DMS153 treated with DMSO at 0.1 percent for 48 hours (cell line): Measurements from ENCODE around the gene CHGA.

Experiments used
- DNase-seq: peaks from one replicate; lab custom pipeline; 2025; ENCODE audit not compliant: unreplicated experiment; lab: John Stamatoyannopoulos, UW

Gene CHGA

GRCh38 chr14:92959761-92960680, 37.1 kb downstream of the CHGA start:
- peak; percentile 67 for DNase-seq

- peak; percentile 38 for DNase-seq
Observed at GRCh38 chr14:92960706-92961566, 38.0 kb downstream of the CHGA start.

- no peak for DNase-seq
Observed at GRCh38 chr14:92961567-92961855, 38.6 kb downstream of the CHGA start.

GRCh38 chr14:92962031-92962830, 39.3 kb downstream of the CHGA start:
- no peak for DNase-seq

- DNase-seq = no peak
Observed at GRCh38 chr14:92962831-92963095, 39.8 kb downstream of the CHGA start.

- no peak for DNase-seq
Observed at GRCh38 chr14:92963301-92964123, 40.6 kb downstream of the CHGA start.

GRCh38 chr14:92964124-92965109, 41.5 kb downstream of the CHGA start:
- no peak for DNase-seq

GRCh38 chr14:92965281-92965680, 42.3 kb downstream of the CHGA start:
- no peak for DNase-seq

- no peak for DNase-seq
Observed at GRCh38 chr14:92967346-92967926, 44.5 kb downstream of the CHGA start.

- DNase-seq = no peak
Observed at GRCh38 chr14:92968291-92969020, 45.5 kb downstream of the CHGA start.

- DNase-seq = no peak
Observed at GRCh38 chr14:92969430-92969829, 46.5 kb downstream of the CHGA start.

- no peak for DNase-seq
Observed at GRCh38 chr14:92969871-92970270, 46.9 kb downstream of the CHGA start.

GRCh38 chr14:92970271-92970670, 47.3 kb downstream of the CHGA start:
- DNase-seq = no peak

- DNase-seq = no peak
Observed at GRCh38 chr14:92971601-92972180, 48.7 kb downstream of the CHGA start.

GRCh38 chr14:92973261-92973797, 50.4 kb downstream of the CHGA start:
- DNase-seq = no peak

- DNase-seq = no peak
Observed at GRCh38 chr14:92973798-92974372, 50.9 kb downstream of the CHGA start.

- DNase-seq = no peak
Observed at GRCh38 chr14:92974541-92975345, 51.8 kb downstream of the CHGA start.
